ENCODE data around the gene GNAI2.
"Not testable (repeated sequence)": the region's sequence is repeated elsewhere in the genome, so short reads cannot be mapped to it uniquely, and the experiment has no call there.

GNAI2 gene

GRCh38 chr3:50245831-50246516 lies 10.0 kb downstream of the GNAI2 start:
- peak; percentile 88 for DNase-seq

GRCh38 chr3:50246517-50246954 lies 10.5 kb downstream of the GNAI2 start:
- peak; percentile 87 for DNase-seq

DNA sequence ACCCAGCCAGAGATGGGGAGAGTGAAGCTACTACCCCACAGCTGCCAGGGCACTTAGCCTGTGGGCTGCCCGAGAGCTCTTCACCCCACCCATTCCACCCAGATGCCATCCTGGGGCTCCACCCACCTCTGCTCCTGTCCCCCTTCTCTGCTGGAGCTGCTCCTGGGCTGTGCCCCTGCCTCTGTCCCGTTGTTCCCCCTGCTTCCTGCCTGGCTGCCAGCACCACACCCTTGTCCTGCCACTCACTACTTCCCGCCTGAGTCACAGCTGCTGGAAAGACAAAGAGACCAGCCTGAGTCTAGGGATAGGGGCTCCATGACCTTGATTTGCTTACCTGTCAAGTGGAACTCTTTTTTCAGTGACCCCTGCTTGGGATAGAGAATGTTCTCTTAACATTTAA lies 12.4 kb downstream of the GNAI2 start:
- DNase-seq, result no peak

DNA sequence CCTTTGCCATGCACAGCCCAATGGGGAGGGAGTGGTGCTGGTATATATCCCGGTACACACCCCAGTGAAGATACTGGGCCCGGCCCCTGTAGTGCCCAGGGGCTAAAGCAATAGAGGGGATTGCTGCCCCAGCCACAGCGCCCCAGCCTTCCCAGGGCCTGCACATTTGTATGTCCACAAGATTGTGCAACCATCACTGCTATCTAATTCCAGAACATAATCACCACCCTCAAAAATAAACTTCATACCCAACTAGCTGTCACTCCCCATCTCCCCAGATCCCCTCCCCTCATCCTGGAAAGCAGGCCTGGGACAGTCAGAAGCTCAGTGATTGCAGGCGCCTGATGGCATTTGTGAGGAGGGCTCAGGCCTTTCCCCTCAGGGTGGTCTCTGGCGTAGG lies 13.5 kb downstream of the GNAI2 start:
- no peak for DNase-seq

- no peak for DNase-seq
Measured at GRCh38 chr3:50250514-50250913, 14.5 kb downstream of the GNAI2 start.

DNA sequence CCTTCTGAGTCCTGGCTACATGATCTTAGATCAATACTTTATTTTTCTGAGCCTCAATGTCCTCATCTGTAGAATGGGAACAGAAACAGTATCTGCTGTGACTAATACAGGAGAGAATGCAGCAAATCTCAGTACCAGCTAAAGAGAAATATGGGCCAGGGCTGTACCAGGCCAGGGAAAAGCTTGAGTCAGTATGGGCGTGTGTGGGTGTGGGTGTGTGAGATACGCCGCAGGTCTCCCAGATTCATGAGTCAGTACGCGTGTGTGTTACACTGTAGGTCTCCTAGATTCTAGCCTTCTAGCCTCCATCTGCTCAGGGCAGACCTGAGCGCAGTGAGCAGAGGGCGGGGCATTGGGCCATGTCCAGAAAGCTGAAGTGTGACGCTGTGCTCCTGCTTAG lies 15.2 kb downstream of the GNAI2 start:
- DNase-seq, result no peak

GRCh38 chr3:50254577-50255250 lies 18.7 kb downstream of the GNAI2 start:
- DNase-seq, result no peak

DNA sequence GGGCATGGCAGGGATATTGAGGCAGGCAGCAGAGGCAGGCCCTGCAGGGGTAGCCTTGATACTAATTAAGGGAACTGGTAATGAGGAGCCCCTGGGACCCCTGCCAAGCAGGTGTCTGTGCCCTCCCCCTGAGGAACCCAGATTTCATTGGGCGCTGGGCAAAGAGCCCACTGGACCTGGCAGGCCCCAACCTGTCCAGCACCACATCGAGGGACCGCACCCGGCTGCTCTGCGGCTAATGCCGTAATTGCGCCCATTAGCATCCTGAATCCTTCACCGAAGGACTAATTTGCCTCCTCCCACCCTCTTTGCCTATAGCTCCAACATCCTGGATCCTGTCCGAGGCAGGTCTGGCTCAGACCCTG lies 19.2 kb downstream of the GNAI2 start:
- DNase-seq, result no peak

DNA sequence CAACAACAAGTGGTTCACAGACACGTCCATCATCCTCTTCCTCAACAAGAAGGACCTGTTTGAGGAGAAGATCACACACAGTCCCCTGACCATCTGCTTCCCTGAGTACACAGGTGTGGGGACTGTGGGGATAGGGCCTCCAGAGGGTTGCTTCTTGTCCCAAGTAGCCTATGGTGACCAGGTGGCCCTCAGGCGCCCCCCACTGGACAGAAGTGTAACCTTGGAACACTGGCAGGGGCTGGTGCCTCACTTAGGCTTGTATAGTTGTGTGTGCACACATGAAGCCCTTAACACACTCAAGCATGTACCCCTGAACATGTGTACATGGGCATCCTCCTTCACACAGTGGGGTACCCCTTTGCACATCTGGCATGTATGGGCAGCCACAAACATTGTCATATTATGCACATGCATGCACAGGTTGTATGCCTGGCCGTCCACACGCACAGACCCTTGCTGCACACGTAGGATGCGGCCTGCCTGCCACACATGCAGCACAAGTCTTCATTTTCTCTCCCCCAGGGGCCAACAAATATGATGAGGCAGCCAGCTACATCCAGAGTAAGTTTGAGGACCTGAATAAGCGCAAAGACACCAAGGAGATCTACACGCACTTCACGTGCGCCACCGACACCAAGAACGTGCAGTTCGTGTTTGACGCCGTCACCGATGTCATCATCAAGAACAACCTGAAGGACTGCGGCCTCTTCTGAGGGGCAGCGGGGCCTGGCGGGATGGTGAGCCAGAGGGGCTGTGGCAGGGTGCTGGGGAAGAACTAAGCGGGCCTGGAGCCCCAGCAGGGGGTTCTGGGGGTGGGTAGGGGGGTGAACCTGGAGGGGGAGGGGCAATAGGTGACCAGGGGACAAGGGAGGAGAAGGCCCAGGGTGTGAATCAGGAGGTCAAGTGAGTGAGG lies 21.2 kb downstream of the GNAI2 start:
- no peak for DNase-seq

GRCh38 chr3:50258029-50258680 lies 22.2 kb downstream of the GNAI2 start:
- DNase-seq, result no peak

GRCh38 chr3:50258979-50259378 lies 23.0 kb downstream of the GNAI2 start:
- DNase-seq, result no peak

DNA sequence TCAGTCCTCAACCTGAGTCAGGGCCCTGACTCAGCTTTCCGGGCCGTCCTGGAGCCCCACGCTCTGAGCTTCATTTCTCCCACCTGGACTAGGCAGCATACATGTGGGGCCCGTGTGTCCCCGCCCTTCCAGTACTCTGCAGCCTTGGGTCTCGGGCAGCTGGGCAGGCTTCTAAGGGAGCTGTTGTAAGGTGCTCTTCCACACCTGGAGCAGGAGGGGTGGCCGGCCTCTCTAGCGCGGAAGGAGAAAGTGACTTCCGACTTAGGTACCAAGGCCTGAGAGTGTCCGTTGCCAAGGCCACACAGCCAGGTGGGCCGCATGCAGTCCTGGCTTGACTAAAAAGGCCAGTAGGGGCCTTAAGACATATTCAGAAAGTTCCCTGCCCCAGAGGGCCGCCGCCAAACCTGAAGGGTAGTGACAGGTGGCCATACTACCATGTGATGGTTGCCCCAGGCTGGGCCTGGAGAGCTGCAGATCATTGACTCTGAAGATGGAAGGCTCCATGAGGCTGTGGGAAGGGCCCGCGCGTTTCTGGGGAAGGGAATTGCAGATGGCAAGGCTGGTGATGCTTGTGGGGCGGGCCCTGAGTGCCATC lies 23.5 kb downstream of the GNAI2 start:
- DNase-seq, result no peak

DNA sequence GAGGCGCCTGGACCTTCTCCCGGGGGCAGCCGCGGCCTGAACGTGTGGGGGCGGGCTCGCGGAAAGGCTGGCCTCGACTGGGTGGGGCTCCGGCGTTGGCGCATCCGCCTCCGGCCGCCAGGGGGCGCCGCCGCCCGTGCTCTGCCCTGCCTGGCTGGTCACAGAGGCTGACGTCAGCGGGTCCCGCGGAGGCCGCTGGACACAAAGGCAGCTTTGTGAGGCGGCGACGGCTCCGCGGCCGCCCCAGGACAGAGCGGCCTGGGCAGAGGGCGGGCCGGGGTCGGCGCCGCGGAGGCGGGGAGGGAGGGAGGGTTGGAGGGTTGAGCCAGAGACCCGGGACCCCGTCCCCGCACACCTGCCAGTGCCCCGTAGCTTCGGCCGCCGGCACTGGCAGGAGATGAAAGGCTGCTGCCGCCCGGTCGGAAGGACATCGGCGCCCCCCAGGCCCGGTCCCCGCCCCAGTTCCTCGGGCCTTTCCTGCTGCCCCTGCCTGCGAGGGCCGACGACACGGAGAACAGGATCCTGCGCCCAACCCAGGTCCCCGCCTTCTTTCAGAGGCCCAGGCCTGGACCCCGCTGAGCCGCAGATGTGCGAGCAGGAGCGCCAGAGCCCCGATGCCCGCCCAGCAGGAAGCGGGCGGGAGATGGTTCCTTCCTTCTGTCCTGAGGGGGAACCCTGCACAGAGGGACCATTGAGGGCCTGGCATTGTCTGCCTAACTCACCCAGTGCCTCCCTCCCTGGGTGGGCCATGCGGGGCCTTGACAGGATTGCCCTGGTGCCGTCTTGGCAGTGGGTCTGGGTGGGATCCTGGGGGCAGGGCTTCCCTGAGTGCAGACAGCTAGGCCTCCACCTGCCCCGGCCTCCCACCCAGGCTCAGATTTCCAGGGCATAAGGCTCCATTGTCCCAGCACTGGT lies 24.3 kb downstream of the GNAI2 start:
- peak; percentile 86 for DNase-seq

DNA sequence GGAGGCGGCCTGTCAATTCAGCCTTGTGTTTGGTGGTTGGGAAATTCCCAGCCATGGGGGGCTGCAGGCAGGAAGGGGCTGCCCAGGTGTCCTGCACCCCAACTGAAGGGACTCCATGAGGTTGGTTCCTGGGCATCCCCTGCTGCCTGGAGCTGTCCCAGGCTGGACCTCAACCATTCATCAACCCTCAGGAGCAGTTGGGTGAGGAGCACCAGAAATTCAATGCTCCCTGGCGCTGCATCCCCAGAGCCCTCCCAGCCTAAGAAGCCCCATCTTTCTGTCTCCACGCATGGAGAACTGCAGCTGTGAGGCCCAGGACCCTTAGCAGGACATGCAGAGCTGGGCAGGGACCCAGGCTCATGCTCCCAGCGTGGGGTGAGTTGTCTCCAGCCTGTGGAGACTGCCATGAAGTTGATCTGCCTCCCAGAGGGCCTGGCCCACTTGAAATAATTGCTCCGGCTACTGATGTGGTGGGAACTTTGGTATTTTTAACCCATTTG lies 25.0 kb downstream of the GNAI2 start:
- no peak for DNase-seq

DNA sequence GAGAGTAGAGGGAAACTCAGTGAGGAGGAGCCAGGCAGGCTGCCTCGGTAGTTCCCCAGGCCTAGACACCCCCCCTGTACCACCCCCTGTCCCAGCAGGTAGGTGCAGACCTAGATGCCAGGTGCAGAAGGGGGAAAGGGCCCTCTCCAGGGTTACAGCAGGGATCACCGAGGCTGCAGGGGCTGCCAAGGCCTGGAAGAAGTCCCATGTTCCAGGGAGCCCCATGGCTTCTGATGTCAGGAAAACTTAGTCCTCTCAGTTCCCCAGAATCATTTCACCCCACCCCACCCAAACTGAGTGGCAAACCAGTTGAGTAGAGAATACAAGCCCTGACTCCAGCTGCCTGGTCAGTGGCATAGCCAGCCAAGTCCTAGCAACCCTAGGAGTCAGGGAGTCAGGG lies 25.5 kb downstream of the GNAI2 start:
- DNase-seq, result no peak

- DNase-seq, result not testable (repeated sequence)
Measured at GRCh38 chr3:50262200-50262599, 26.2 kb downstream of the GNAI2 start.

DNA sequence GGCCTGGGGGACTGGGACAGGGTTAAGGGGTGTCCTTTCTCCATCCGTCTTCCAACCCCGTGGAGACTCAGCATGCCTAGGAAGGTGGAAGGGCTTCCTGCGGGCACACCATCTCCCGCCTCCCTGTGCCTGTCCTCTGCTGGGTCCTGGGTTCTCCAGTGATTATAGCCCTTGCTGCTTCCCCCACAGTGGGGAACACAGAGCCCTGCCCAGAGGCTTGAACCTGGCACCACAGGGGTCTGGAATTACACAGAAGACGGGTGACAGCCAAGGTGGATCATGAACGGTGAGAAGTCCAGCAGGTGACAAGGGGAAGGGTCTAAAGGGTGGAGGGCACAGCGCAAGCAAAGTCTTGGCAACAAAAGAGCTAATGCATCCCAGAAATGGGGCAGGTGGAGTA lies 26.8 kb downstream of the GNAI2 start:
- DNase-seq, result no peak

DNA sequence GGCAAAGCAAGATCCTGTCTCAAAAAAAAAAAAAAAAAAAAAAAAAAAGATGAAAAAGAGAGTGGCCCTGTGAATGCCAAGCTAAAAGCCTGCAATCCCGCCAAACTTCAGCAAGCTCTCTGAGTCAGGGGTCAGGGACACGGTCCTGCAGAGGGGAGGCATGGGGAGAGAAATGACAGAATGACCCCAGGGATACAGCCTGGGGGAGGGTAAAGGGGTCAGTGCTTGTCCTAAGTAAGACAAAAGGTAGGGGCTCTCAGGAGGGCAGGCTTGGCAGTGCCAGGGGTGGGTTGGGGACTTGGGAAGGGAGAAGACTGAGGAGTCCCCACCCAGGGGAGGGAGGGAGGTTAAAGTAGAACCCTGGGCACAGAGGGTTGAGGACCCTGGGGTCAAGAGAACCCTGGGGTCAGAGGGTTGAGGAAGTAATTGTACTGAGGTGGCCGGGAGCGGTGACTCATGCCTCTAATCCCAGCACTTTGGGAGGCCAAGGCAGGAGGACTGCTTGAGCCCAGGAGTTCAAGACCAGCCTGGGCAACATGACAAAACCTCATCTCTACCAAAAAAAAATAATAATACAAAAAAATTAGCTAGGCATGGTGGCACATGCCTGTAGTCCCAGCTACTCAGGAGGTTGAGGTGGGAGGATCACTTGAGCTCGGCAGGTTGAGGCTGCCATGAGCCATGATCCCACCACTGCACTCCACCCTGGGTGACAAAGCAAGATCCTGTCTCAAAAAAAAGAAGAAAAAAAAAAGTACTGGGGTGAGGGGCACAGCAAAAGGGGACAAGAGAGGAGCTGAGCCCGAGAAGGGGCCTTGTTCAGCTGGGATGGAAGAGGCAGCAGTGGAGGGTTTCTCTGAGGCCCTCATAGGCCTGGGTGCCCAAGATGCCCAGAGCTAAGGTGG lies 27.7 kb downstream of the GNAI2 start:
- DNase-seq, result no peak

DNA sequence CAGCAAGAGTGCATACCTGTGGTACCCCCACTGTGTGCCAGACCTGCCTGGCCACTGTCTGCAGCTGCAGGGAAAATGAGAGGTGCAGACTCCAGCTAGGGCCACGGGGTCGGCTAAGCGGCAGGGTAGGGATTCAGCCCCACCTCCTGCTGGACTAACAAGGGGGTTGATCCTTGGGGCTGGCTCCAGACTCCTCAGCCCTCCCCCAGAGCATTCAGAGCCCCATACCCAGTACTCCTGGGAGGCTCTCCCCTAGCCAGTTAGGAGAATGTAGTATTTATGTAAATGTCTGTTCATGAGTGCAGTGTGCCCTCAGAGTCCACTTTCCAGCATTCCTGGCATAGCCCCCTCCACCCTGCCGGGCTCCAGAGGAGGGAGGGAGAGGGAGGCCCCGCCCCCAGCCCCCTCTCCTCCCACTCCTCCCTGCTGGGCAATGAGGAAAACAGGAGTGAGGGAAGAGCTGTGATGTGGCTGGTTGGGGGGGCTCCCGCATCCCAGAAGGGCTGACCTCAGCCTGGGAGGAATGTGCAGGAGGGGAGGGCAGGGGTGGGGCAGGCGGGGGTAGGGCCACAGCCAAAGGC lies 28.5 kb downstream of the GNAI2 start:
- peak; percentile 98 for DNase-seq
